GM18526 (cell line): ENCODE data around the gene IL15RA.

Source experiments
- POLR2A ChIP-seq: IDR thresholded peaks from 3 replicates; pipeline ENCODE4 v1.6.1; 2011; ENCODE audit not compliant: insufficient read length; ENCODE audit errors: extremely low read depth

IL15RA gene

DNA sequence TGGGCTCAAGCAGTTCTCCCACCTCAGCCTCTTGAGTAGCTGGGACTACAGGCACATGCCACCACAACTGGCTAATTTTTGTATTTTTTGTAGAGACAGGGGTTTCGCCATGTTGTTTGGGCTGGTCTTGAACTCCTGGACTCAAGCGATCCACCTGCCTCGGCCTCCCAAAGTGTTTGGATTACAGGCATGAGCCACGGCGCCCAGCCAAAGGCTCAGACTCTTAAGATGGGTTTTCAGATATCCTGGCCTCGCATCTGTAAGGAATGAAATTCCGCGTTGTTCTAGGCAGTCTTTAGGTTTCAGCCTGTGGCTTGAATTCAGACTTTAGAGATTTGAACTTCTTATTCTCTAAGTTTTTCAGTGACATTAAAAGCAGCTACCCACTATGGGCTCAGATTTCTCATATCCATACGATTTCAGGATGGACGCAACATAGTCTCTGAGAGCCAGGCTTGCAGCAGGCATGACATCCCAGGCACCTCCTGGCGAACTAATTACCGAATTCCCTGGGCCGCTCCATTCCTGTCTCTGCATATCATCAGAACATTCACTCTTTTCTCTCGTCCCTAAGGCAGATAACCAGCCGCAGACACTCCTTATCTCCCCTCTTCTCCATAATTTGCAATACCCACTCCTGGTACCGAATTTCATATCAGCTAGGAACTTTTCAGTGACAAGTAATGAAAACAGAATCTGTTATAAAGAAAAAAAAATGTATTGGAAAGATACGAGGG, 29.7 kb downstream of the IL15RA start:
- no peak for TF ChIP-seq POLR2A

DNA sequence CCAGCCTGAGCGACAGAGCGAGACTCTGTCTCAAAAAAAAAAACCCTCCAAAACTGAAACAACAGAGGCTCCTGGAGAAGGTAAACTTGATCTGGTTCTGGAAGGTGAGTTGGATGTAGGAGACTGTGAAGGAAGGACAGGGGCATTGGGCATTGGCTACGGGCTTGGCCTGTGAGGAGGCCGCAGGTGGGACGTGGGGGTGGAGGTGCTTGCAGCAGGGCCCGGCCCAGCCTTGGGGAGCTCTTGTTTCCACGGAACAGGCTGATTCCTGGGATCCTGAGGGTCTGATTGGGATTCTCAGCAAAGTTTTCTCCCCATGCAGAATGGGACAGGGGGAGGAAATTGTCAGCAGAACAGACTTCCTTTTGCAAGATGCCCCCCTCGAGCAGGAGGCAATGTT, 30.6 kb downstream of the IL15RA start:
- TF ChIP-seq POLR2A, result no peak

DNA sequence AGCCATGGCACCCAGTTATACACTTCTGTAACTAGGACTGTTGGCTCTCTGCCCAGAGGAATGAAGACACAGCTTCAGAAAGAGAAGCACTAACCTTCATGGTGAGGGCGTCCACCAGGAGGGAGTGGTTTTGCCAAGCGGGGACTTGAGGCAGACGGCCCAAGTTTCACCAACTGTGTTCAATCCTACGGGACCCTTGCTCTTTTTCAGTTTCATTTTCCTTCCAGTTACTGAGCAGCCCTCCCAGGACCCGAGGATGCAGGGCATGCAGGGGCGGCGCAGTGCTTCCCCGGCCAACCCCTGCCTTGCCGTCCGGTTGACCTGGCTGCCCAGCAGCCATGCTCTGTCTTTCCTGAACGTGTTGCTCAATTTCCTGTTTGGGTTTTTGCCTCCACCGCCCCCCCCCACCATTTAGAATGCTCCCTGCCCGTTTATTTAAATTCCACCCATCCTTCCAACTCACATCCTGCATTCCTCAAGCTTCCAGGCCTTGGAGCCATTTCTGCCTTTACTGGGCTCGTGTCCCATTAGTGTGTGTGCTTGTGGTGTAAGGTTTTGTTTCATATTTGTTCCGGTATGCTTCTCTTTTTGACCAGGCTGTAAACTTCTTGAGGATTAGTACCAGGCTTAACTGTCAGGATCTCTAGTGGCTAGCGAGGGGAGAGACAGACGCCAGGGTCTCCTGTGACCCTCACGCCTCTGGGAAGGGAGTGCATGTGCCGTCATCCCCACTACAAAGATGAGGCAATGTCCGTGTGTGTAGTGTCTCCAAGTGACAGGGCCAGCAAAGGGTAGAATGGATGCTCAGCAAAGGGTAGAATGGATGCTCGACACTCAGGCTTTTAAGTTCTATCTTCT, 31.6 kb downstream of the IL15RA start:
- no peak for TF ChIP-seq POLR2A

DNA sequence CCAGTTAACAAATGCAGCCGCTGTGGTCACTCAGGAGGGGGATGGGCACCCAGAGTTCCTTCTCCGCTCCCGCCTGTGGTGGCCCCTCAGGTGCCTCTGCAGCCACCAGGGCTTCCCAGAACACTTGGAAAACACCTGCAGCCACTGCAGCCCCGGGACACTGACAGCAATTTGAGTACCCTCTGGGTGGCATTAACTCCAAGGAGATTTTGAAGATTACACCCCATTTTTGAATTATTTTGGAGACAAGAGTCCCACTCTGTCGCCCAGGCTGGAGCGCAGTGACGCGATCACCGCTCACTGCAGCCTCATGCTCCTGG, 32.2 kb downstream of the IL15RA start:
- no peak for TF ChIP-seq POLR2A

GRCh38 chr10:5944389-5945189, 32.8 kb downstream of the IL15RA start:
- no peak for TF ChIP-seq POLR2A

- TF ChIP-seq POLR2A, result no peak
Measured at GRCh38 chr10:5943536-5943935, 33.8 kb downstream of the IL15RA start.

GRCh38 chr10:5942474-5942873, 34.9 kb downstream of the IL15RA start:
- no peak for TF ChIP-seq POLR2A

- no peak for TF ChIP-seq POLR2A
Measured at GRCh38 chr10:5942001-5942400, 35.3 kb downstream of the IL15RA start.

DNA sequence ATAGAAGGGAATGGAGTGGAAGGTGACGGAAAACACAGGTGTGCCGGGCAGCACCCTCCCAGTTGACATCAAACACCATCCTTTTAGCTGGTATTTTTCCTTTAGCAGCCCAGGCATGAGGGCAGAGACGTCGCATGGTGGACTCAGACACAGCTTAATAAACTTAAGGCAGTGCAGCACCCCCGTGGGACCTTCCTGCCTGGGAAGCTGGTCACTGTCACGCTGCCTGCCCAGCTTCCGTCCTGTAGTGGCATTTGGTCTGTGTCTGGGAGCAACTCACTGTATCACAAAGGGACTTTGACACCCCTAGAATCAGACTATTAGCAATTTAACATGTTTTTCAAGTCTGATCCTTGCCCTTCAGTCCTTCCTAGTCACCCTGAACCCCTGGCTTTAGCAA, 35.8 kb downstream of the IL15RA start:
- TF ChIP-seq POLR2A, result no peak

- TF ChIP-seq POLR2A, result no peak
Measured at GRCh38 chr10:5940807-5941218, 36.5 kb downstream of the IL15RA start.

DNA sequence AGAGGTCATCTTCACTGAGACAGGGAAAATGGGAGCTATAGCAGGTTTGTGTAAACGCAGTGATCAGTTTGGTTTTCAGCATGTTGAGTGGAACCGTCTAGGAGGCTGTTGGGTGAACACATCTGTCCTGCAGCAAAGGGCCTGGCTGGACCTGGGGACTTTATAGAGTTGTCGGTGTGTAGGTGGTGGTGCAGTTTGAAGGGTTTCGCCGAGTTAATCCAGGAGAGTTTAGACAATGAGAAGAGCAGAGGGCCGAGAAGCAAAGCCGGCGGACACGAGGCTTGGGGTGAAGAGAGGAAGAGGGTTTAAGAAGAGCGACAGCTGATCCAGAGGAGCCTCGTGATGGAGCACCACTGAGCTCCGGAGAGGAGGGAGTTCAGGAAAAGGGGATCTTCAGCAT, 39.1 kb downstream of the IL15RA start:
- no peak for TF ChIP-seq POLR2A

GRCh38 chr10:5937016-5937415, 40.3 kb downstream of the IL15RA start:
- TF ChIP-seq POLR2A, result no peak

DNA sequence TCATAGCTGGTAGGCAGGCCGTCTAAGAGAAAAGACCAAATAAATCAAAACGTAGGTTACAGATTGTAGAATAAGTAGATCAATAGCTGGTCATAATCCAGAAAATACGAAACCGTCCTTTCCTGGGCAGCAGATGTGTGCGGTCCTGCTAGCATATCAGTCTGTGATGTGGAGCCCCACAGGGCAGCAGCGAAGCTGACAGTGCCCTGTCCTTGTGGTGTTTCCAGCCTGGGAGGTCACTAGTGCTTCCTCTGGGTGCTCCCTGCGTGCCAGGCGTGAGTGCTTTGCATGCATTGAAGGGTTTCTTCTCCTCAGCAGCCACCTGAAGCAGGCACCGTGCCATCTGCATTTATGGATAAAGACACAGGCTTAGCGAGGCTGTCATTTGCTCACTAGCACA, 41.7 kb downstream of the IL15RA start:
- TF ChIP-seq POLR2A, result no peak

- TF ChIP-seq POLR2A, result no peak
Measured at GRCh38 chr10:5933909-5934546, 43.3 kb downstream of the IL15RA start.

DNA sequence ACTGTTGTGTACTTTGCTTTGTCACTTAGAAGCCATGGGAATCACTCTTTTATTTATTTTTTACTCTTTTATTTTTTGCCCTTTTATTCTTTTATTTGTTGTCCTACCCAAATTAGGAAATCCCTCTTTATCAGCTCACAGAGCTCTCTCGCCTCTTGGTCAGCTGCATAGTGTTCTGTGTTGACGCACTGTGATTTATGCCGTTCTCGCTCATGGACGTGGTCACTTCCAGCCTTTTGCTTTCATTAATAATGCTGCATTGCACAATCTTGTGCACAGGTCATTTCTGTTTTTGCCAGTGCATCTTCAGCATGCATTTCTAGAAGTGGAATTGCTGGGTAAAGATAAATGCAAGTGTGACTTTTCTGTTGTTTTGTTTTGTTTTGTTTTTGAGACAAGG, 45.0 kb downstream of the IL15RA start:
- no peak for TF ChIP-seq POLR2A

- TF ChIP-seq POLR2A, result no peak
Measured at GRCh38 chr10:5930272-5930671, 47.1 kb downstream of the IL15RA start.

GRCh38 chr10:5929442-5929841, 47.9 kb downstream of the IL15RA start:
- TF ChIP-seq POLR2A, result no peak
